A549 (cell line): ENCODE data around the gene AKIP1. TPM values are rescaled to one million over a fixed set of nuclear protein-coding genes. Genes with fewer than 3 reads are reported as not detected.
"Not testable (repeated sequence)": the region's sequence is repeated elsewhere in the genome, so short reads cannot be mapped to it uniquely, and the experiment has no call there.

Experiments
- ATAC-seq, 2 experiments: fragments of 200-7000 bp in 1 of 2; fragments of >200 bp in 1 of 2; cut with Nextera tagmentation in 1 of 2; cut with Tn5 transposase in 1 of 2; 3 replicates each; pipeline versions ENCODE4 v1.8.0 to v1.9.1; 2018 to 2020; ENCODE audit warnings: mild to moderate bottlenecking in 1 of 2, moderate library complexity in 1 of 2
- CTCF ChIA-PET: fragments of 300-600 bp; sonication (Branson Sonifier 250); formaldehyde crosslinking; extraction: SDS; loops from one replicate; lab custom pipeline; 2021; ENCODE audit warnings: antibody characterized with exemption, inconsistent platforms; lab: Yijun Ruan, JAX
- POLR2A ChIA-PET: fragments of 350-600 bp; formaldehyde crosslinking; extraction: SDS; loops from one replicate; lab custom pipeline; 2021; ENCODE audit warnings: antibody characterized with exemption, inconsistent platforms; lab: Yijun Ruan, JAX
- DNase-seq, 2 experiments: peaks; one replicate each; pipeline versions ENCODE4 v3.0.0 to v3.0.0-alpha.2; 2011 to 2016; ENCODE audit warnings: low read depth in 1 of 2, low spot score in 1 of 2
- FAIRE-seq: peaks from 2 replicates; lab custom pipeline; 2011; peaks lifted over from hg19 to GRCh38; lab: Jason Lieb, UNC
- H3K27ac ChIP-seq, 2 experiments: fragments of >200 bp; sonication (Bioruptor Twin); formaldehyde crosslinking; 3 replicates each; pipeline ENCODE4 v1.5.1; 2016 to 2017
- H3K4me1 ChIP-seq: fragments of >200 bp; sonication (Bioruptor Twin); formaldehyde crosslinking; 3 replicates; pipeline ENCODE4 v1.6.1; 2016
- H3K4me2 ChIP-seq: fragments of >200 bp; sonication (Bioruptor Twin); formaldehyde crosslinking; 3 replicates; pipeline ENCODE4 v1.6.1; 2016
- H3K4me3 ChIP-seq: fragments of >200 bp; sonication (Bioruptor Twin); formaldehyde crosslinking; 3 replicates; pipeline ENCODE4 v1.5.1; 2016
- H3K9me3 ChIP-seq: fragments of >200 bp; sonication (Bioruptor Twin); formaldehyde crosslinking; 3 replicates; pipeline ENCODE4 v1.6.1; 2016
- BCL3 ChIP-seq: fragments of >200 bp; sonication (Bioruptor Twin); formaldehyde crosslinking; IDR thresholded peaks from 3 replicates; pipeline ENCODE4 v1.6.1; 2016
- CBX2 ChIP-seq: fragments of 200-600 bp; sonication (generic); IDR thresholded peaks from 2 replicates; pipeline ENCODE4 v1.6.1; 2016; ENCODE audit warnings: low read depth, mild to moderate bottlenecking, borderline replicate concordance
- E2F6 ChIP-seq: IDR thresholded peaks from 2 replicates; pipeline ENCODE4 v1.6.1; 2012; ENCODE audit warnings: low read depth, borderline replicate concordance
- ELK1 ChIP-seq: fragments of 150-350 bp; IDR thresholded peaks from 2 replicates; pipeline ENCODE4 v1.6.1; 2014; ENCODE audit warnings: low read depth, mild to moderate bottlenecking, low read length
- ESRRA ChIP-seq: fragments of 150-350 bp; IDR thresholded peaks from 2 replicates; pipeline ENCODE4 v1.6.1; 2014; ENCODE audit warnings: mild to moderate bottlenecking, low read length, borderline replicate concordance
- FOSL2 ChIP-seq, 2 experiments: fragments of 450-650 bp in 1 of 2; fragments of >200 bp in 1 of 2; sonication (Bioruptor Twin) in 1 of 2; formaldehyde crosslinking; IDR thresholded peaks; 2 replicates each; pipeline versions ENCODE4 v1.5.0 to v1.6.1; 2016 to 2020; ENCODE audit warnings: mild to moderate bottlenecking in 1 of 2, moderate library complexity in 1 of 2
- FOXS1 ChIP-seq: fragments of 250-450 bp; sonication (Bioruptor Pico); IDR thresholded peaks from 2 replicates; pipeline ENCODE4 v1.5.0; 2020; ENCODE audit warnings: mild to moderate bottlenecking, moderate library complexity
- HEYL ChIP-seq: fragments of 250-450 bp; sonication (Bioruptor Pico); IDR thresholded peaks from 2 replicates; pipeline ENCODE4 v1.8.0; 2021; ENCODE audit warnings: mild to moderate bottlenecking, moderate library complexity
- HOXB5 ChIP-seq: fragments of 250-450 bp; sonication (Bioruptor Pico); IDR thresholded peaks from 2 replicates; pipeline ENCODE4 v1.5.0; 2020; ENCODE audit warnings: mild to moderate bottlenecking, moderate library complexity
- KDM1A ChIP-seq: fragments of 200-600 bp; sonication (generic); IDR thresholded peaks from 2 replicates; pipeline ENCODE4 v1.6.1; 2016; ENCODE audit warnings: low read depth, mild to moderate bottlenecking
- RCOR1 ChIP-seq: fragments of 150-350 bp; IDR thresholded peaks from 2 replicates; pipeline ENCODE4 v1.6.1; 2014; ENCODE audit warnings: antibody characterized with exemption, low read length, low read depth
- TFCP2L1 ChIP-seq: fragments of 250-450 bp; sonication (Bioruptor Pico); IDR thresholded peaks from 2 replicates; pipeline ENCODE4 v1.5.0; 2021; ENCODE audit warnings: mild to moderate bottlenecking
- ZC3H11A ChIP-seq: fragments of 450-650 bp; IDR thresholded peaks from 2 replicates; pipeline ENCODE4 v1.6.1; 2014; ENCODE audit warnings: antibody characterized with exemption, mild to moderate bottlenecking
- ZNF302 ChIP-seq: fragments of 250-450 bp; sonication (Bioruptor Pico); IDR thresholded peaks from 2 replicates; pipeline ENCODE4 v1.9.0; 2021; ENCODE audit warnings: inconsistent platforms, mild to moderate bottlenecking, moderate library complexity
- WGBS: methylation state at CpG from one replicate; pipeline ENCODE4 v1.1.6; 2017; ENCODE audit errors: missing lambda C conversion rate; 5-methylcytosine and 5-hydroxymethylcytosine counted together
- polyA plus RNA-seq, 4 experiments: library from polyadenylated mRNA; depleted of rRNA in 3 of 4; stranded (reverse); fragments of >200 nt; fragmentation: RNase III in 1 of 4; extraction: RNeasy Plus Mini Kit Qiagen cat#74134 plus additional on column Dnase treatment in 1 of 4; gene quantifications; 2 replicates in 3 of 4; 3 replicates in 1 of 4; pipeline ENCODE4 v1.2.3, GENCODE V29; 2011 to 2017

The AKIP1 gene
- polyA plus RNA-seq, 2 of the 4 experiments (the other 2 are of a cell fraction): 57.7 to 66.7 TPM

- POLR2A ChIA-PET: interaction anchor here (0.9 kb wide), 1 partner anchor 29 kb away, joined by 3 read pairs; the partner anchor contains the start of gene TMEM9B
- Histone ChIP-seq H3K4me1 (peaks cover 11% of the 10 kb centered on the region), H3K4me2 (peak overlapping the region; percentile 59), H3K4me3 (no peak overlapping the region), H3K27ac (peak overlapping the region in 1 of 2 experiments; percentile 49; a peak in 2 of 6 replicates), H3K9me3 (no peaks in the 10 kb centered on the region)
- FAIRE-seq: no peak
- CTCF ChIA-PET: interaction anchor here (0.9 to 5.2 kb wide), 5 partner anchors 13 to 64 kb away, joined by 3 to 25 read pairs (median 4); no protein-coding TSS in a partner anchor
- WGBS: 42% methylated on average over 14 of the region's 14 CpGs
- ATAC-seq: peak; percentile 83
- DNase-seq: peak in 1 of 2 experiments; percentile 48
- no peak for TF ChIP-seq ESRRA
- no peak for TF ChIP-seq E2F6
- TF ChIP-seq FOSL2 (IDR thresholded peaks at IDR 0.05): no peak
- peak; percentile 42; the same call in 1 of the 2 replicates for TF ChIP-seq FOSL2 (CRISPR knock-in tag; IDR thresholded peaks at IDR 0.05)
Measured at GRCh38 chr11:8934742-8935488, 23.9 kb downstream of the AKIP1 start.

- CTCF ChIA-PET: interaction anchor here (0.9 to 5.2 kb wide), 5 partner anchors 12 to 65 kb away, joined by 3 to 25 read pairs (median 4); no protein-coding TSS in a partner anchor
- not testable (repeated sequence) for DNase-seq, H3K4me2 ChIP-seq, ATAC-seq, FAIRE-seq, H3K4me3 ChIP-seq, H3K9me3 ChIP-seq
- Histone ChIP-seq H3K4me1 (peaks cover 11% of the 10 kb centered on the region), H3K27ac (0 out of 6 replicates have a peak overlapping the region, but pooled peaks of 1 of the 2 experiments have one; percentile 1)
- WGBS: 73% methylated on average over 2 of the region's 2 CpGs
- POLR2A ChIA-PET: interaction anchor here (0.9 kb wide), 1 partner anchor 28 kb away, joined by 3 read pairs; the partner anchor contains the start of gene TMEM9B
Measured at GRCh38 chr11:8935789-8936188, 24.8 kb downstream of the AKIP1 start.

- no peak overlapping the region for H3K4me2 ChIP-seq
- ChIA-PET POLR2A (no interaction called here), CTCF (interaction anchor here (0.9 to 5.2 kb wide), 5 partner anchors 10 to 201 kb away, joined by 3 to 25 read pairs (median 4); partner anchors contain the start of gene AKIP1)
- H3K4me1 ChIP-seq: peaks cover 11% of the 10 kb centered on the region
- WGBS: 92% methylated on average over 10 of the region's 10 CpGs
- no peak overlapping the region for H3K27ac ChIP-seq
- H3K4me3 ChIP-seq: no peak overlapping the region
- FAIRE-seq (no peak), DNase-seq (no peak), ATAC-seq (no peak)
- no peak for TF ChIP-seq ZC3H11A
- H3K9me3 ChIP-seq: no peaks in the 10 kb centered on the region
Measured at GRCh38 chr11:8937159-8937558, 26.2 kb downstream of the AKIP1 start.

- WGBS: 80% methylated on average over 14 of the region's 14 CpGs
- no peak for FAIRE-seq
- Histone ChIP-seq H3K9me3 (no peaks in the 10 kb centered on the region), H3K4me1 (peaks cover 11% of the 10 kb centered on the region), H3K4me3 (no peak overlapping the region), H3K4me2 (no peak overlapping the region), H3K27ac (no peak overlapping the region)
- no peak for DNase-seq
- CTCF ChIA-PET: interaction anchor here (0.9 to 5.2 kb wide), 5 partner anchors 10 to 200 kb away, joined by 3 to 25 read pairs (median 3); partner anchors contain the start of gene AKIP1
- ATAC-seq: no peak
- POLR2A ChIA-PET: interaction anchor here (1.1 kb wide), 1 partner anchor 249 kb away, joined by 3 read pairs; no protein-coding TSS in a partner anchor
- TF ChIP-seq TFCP2L1 (CRISPR knock-in tag): no peak
- no peak for TF ChIP-seq HOXB5 (CRISPR knock-in tag)
- no peak for TF ChIP-seq FOSL2 (IDR thresholded peaks at IDR 0.05)
- no peak for TF ChIP-seq FOSL2 (CRISPR knock-in tag; IDR thresholded peaks at IDR 0.05)
- TF ChIP-seq ZNF302 (CRISPR knock-in tag): no peak
- TF ChIP-seq ELK1: no peak
Measured at GRCh38 chr11:8937659-8938058, 26.7 kb downstream of the AKIP1 start.

- WGBS: 74% methylated on average over 8 of the region's 8 CpGs
- Histone ChIP-seq H3K4me3 (no peak overlapping the region), H3K4me2 (no peak overlapping the region), H3K27ac (no peak overlapping the region), H3K4me1 (no peaks in the 10 kb centered on the region), H3K9me3 (no peaks in the 10 kb centered on the region)
- CTCF ChIA-PET: interaction anchor here (1.2 kb wide), 2 partner anchors 78 to 196 kb away, joined by 3 read pairs; no protein-coding TSS in a partner anchor
- TF ChIP-seq FOXS1 (no peak), BCL3 (no peak), CBX2 (no peak), ZC3H11A (no peak), KDM1A (no peak), RCOR1 (no peak), HEYL (CRISPR knock-in tag) (no peak)
- POLR2A ChIA-PET: no interaction called here
- ATAC-seq: no peak
- DNase-seq: no peak
- FAIRE-seq: no peak
Measured at GRCh38 chr11:8941341-8942103, 30.5 kb downstream of the AKIP1 start.
